Esophagus squamous epithelium (tissue), 4 donors: ENCODE data around the gene RNGTT.

Experiments used
- CTCF ChIP-seq, 6 experiments: fragments of 450-650 bp in 4 of 6; fragments of 200-600 bp in 2 of 6; sonication (generic) in 2 of 6; IDR thresholded peaks; one replicate each; pipeline ENCODE4 v1.5.1; 2016 to 2019; ENCODE audit warnings: antibody characterized with exemption in 6 of 6, mild to moderate bottlenecking in 4 of 6, moderate library complexity in 4 of 6
- POLR2A ChIP-seq, 4 donors: fragments of 450-650 bp; IDR thresholded peaks; one replicate each; pipeline ENCODE4 v1.6.1; 2017; ENCODE audit warnings: antibody characterized with exemption in 4 of 4, mild to moderate bottlenecking in 4 of 4, moderate library complexity in 3 of 4

- TF ChIP-seq CTCF (IDR thresholded peaks at IDR 0.05) (no peak), POLR2A (IDR thresholded peaks at IDR 0.05) (no peak)
These were observed 213.6 kb downstream of the RNGTT start for GRCh38 chr6:88749849-88750248.
